AG08396 (cell line): ENCODE data around the gene ACACA.

Source experiments
- DNase-seq: peaks from one replicate; pipeline ENCODE4 v3.0.0; 2012; ENCODE audit warnings: low spot score, mixed read lengths

ACACA gene

DNA sequence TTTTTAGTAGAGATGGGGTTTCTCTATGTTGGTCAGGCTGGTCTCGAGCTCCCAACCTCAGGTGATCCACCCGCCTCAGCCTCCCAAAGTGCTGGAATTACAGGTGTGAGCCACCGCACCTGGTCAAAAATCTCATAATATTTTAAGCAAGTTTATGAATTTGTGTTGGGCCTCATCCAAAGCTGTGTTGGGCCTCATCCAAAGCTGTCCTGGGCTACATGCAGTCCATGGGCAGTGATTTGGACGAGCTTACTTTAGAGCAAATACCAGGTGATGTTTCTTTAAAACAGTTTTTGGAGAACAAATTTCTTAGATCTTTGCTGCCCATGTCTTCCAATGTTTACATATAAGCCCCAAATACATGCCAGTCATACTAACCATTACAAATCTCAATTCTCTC, 115.3 kb downstream of the ACACA start:
- no peak for DNase-seq

DNA sequence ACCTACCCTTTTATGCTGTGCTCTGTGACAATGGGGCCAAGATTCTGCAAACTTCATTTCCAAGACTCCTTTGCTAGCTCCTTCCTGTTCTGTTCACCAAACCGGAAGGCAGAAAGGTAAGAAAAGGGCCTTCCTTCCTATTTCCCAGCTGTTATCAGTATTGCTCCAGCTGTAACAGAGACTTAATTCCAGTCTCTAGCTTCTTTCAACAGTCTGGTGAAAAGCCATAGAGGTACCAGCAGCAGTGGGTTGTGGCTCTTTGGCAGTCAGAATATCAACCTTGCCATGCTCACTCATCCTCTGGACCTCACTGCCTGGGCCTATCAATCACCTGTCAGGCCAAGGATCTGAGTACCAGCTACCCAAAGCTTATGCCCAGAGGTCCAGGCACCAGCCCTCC, 120.2 kb downstream of the ACACA start:
- DNase-seq: no peak

DNA sequence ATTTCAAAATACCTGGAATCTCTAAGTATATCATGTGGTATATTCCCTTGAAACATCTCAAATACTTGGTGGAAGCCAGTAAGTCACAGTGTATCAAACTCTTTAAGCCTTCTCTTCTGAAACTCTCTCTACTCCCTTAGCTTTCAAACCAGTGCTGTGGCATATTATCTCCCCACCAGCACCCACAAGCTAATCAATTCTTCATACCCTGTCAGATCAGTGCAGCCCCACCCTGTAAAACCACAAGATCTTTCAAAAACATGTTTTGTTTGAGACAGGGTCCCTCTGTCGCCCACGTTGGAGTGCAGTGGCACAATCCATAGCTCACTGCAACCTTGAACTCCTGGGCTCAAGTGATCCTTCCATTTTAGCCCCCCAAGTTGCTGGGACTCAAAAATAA, 122.4 kb downstream of the ACACA start:
- DNase-seq: no peak

GRCh38 chr17:37283414-37283961, 123.1 kb downstream of the ACACA start:
- no peak for DNase-seq

- DNase-seq: no peak
These were observed 125.8 kb downstream of the ACACA start for GRCh38 chr17:37280841-37281240.

DNA sequence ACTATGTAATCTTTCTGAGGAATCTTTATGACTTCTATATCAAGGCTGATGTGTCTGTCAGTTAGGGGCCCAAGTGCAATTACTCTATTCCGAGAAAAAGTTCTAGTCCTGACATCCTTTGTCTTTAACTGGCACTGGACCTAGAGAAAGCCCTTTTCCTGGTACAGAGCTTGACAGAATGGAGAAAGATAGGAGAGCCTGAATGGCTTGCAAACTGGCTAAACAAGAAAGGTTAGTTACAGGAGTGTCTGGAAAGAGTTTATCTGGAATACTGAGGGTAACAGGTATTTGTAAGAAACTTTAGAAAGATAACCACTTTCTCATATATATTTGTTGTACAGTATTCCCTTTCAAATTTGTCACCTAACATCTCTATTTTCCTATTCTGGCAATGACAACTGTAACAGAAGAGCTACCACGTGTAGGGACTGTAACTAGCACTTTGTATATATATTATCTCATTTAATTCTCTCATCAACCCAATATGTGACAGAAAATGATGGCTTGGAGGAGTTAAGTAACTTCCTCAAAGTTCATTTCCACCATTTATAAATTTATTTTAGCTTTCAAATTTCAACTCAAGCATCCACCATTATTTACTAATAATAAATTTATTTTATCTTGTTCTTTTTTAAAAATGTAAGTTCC, 128.3 kb downstream of the ACACA start:
- no peak for DNase-seq

DNA sequence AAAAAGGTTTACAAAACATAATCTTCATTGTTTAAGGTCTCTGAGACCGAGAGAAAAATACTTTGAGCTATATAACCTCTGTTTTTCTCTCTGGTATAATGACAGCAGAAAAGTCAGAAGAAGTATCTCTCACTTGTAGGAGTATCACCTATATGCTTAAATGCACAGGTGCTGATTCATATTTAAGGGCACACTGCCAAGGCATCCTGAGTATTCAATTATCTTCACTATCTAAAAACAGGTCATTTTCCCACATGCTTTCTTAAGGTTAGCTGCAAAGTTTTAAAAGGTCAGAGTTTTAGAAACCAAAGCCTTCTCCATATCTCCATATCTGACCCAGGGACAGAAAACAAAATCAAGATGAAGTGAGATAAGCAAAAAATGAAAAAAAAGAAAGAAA, 130.2 kb downstream of the ACACA start:
- no peak for DNase-seq

DNA sequence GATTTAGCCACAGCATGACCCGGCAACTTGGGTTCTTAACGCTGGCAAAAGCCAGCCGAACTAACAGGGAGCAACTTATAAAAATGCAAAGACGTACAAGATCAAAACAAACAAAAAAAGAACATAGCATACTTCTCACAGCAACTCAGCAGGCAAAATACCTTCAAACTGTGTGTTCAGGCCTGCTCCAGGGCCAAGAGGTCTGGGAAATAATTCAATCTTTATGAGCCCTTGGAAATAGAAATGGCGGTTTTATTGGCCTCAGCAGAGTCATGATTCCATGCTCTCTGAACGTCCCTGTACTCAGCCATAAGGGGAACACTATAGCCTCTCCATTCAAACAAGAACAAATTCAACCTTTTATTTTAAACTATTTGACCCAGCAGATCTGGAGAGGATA, 132.2 kb downstream of the ACACA start:
- DNase-seq: no peak

GRCh38 chr17:37273409-37274051, 133.1 kb downstream of the ACACA start:
- DNase-seq: peak; percentile 55

DNA sequence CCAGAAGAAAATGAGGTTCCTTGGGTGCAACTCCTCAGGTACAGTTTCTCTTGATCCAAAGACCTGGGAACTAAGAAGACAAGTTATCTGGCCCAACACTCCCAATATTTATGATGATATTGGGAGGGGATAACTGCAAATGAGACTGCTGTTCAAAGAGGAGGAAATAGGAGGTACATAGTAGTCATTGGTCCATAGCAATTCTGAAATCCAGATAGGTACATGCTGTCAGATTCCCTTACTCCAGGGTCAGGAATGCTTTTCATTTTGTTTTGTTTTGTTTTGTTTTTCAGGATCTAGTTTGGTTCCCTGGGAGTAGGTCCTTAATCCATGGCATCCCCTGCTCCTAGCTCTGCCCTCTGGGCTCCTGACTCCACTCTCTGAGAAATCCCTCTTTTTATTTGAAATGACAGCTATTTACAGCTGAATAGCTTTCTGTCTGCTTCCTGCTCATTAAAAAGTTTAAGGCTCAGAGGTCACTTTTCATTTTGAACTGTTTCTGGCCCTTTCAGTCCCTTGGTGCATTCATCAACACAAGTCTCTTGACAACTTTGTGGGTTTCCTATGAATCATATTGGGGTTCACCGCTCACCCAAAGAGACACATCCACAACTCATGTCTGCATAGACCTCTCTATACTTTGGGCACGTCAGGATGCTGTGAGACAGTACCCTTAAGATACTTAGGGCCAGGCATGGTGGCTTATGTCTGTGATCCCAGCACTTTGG, 141.0 kb downstream of the ACACA start:
- DNase-seq: no peak

DNA sequence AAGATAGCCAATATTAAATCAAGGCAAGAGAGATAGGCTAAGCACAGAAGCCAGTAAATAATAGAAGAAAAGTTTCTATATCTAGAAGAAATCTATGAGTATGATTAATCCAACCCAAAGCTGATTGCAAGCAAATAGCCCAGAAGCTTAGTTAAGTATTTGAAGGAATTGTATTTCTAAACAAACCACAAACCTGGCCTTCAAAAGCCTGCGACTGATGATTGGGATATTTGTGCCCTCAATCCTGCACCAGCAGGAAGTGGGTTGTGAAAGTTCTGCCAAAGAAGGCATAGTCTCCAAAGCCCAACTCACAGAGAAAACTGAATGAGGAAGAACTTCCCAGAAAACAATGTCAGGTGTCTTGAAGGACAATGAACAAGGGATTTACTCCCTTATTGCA, 145.3 kb downstream of the ACACA start:
- DNase-seq: no peak

DNA sequence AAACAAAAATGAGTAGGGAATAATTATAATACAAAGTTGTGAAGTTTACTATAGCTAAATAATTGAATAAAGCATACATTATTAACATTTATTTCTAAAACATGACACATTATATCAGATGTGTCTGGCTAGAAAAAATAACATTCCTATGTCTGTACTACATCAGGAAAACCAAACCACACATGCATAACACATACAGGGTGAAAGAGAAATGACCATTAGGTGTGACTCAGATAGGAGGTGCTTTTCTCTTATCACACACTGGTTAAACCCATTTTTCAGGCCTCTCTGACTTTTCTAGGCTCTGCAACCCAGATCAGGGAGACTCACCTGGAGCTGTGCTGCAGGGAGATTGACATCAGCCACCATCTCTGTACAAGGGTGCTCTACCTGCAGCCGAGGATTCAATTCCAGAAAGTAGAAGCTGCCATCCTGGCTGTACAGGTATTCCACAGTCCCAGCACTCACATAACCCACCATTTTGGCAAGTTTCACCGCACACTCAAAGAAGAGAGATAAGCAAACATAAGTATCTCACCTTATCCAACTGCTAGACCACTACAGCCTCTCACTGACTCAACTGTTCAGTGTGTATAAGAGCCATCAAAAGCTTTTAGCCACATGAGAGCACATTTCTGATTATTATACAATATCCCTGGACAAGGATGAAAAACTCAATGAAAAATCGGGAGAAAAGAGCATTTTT, 147.5 kb downstream of the ACACA start:
- peak; percentile 24 for DNase-seq

DNA sequence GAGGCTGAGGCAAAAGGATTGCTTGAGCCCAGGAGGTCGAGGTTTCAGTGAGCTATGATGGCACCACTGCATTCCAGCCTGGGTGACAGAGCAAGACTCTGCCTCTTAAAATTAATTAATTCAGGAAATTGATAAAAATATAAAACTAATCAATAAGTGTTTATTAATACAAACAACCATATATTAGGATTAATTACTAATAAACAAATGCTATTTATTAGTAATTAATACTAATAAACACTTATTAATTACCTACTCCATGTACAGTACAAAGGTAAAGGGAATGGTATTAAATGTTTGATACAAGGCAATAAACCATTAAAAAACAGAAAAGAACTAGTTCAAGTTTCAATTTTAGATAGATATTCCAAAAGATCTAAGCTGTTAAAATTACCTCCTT, 150.0 kb downstream of the ACACA start:
- DNase-seq: no peak

DNA sequence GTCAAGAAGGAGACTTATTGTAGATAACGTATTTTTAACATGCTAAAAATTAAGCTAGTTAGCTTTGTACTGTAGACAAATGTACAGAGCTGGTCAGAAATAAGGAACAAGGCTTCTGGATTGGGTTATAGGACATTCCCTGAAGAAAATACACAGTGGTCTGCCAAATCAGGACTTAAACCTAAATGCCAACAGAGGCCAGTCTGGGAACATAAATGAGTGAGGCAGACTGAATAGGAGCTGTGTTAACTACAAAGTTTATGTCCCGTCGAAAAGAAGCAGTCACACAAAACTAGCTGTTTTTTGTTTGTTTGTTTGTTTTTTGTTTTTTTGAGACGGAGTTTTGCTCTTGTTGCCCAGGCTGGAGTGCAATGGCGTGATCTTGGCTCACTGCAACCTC, 151.2 kb downstream of the ACACA start:
- DNase-seq: no peak

DNA sequence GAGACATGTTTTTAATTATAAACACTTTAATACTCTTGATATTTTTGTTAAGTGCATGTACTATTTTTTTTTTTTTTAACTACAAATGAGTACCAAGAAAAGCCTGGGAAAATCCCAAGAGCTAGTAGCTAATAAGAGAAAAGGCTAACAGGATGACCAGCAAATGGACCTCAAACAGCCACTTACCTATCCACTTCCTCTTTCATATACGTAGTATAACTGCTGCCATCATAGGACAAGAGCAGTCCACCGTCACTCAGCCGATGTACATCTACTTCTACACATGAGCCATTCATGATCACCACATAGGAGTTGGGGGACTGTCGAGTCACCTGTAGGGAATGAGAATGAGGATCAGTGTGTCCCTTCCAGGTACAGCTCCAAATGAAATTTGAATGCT, 158.8 kb downstream of the ACACA start:
- no peak for DNase-seq

GRCh38 chr17:37246085-37246484, 160.6 kb downstream of the ACACA start:
- no peak for DNase-seq

- DNase-seq: no peak
These were observed 166.3 kb downstream of the ACACA start for GRCh38 chr17:37240381-37240780.

- peak; percentile 20 for DNase-seq
These were observed 166.8 kb downstream of the ACACA start for GRCh38 chr17:37239690-37240334.

DNA sequence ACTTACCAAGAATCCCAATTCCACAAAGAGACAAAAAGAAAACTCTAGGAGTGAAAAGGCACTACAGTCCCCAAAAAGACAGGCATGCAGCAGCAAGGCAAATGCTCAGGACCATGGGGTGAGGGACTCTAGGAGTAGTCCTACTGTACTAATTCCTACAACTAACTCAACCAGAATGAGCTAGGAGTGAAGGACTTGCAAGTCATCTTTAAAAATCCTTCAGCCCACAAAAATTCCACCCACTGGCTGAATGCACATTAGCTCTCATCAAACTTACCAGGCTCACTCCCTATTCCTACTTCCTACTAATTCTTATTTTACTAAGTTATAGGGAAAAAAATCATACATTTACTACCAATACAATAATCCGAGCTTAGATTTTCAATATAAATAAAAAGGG, 172.5 kb downstream of the ACACA start:
- DNase-seq: peak; percentile 5

DNA sequence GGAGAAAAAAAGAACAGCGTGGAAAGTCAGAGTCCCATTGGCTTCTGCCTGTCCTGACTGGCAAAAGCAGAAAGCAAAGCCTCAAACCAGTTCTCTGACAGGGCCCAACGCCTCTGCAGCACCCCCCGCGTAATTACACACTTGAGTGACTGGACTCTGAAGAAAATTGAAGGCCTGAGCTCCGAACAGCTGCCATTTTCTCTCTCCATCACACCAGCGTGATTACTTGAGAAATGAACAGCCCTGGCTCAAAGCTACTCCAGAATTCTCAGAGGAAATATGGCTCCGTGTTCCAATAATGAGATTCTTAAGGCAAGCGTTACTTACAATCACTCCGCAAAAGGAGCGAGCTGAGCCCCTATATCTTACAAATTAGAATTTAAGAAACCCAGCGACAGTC, 173.6 kb downstream of the ACACA start:
- DNase-seq: no peak

DNA sequence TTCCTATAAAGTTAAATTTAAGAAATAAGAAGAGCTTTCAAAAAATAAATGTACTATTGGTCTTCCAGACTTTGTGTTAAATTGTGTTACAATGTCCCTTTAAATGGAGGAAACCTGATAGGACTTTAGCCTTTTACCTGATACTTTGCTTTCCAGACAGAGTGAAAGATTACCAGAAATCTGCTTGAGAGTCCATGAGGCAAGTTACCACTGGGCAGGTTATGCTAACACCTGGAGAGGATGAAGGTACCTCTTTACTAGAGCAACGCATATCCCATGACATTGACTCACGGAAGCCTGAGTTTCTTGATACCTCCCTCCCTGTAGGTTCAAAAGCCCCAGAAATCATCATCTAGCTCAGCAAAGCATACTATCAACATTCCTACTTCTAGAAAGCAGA, 174.7 kb downstream of the ACACA start:
- no peak for DNase-seq

DNA sequence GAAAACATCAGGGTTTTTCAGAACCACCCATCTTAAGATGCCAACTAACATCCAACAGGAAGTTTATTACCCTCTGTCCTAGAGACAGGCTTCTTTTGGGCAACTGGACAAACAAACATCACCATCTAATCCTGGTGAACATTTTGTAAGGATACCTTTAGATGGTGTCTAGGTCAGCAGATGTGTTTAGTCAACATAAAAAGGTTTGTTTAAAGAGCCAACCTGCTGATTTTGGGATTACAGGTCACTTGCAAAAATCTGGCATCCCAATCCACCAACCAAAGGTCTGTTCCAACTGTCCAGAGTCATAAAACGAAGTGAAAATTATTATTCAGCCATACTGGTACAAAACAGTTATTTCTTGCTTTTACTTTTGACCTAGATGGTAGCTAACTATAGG, 176.0 kb downstream of the ACACA start:
- DNase-seq: no peak
